Measurements from ENCODE around the gene RAB39B.

Gene RAB39B

DNA sequence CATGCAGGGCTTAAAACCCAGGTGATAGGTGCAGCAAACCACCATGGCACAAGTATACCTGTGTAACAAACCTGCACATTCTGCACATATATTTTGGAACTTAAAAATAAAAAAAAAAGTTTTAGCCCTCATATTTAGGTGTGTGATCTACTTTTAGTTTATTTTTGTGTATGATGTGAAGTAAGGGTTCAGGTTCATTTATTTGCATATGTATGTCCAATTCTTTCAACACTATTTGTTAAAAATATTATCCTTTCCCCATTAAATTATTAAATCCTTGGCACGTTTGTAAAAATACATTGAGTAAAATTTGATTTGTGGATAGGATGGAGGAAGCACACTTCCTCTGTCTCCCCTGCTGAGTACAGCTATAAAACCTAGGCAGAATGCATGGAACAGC is 12.9 kb downstream of the RAB39B start:
- TF ChIP-seq EGR1 (IDR thresholded peaks at IDR 0.05): no peak
- no peak for TF ChIP-seq CEBPB (IDR thresholded peaks at IDR 0.05)
- TF ChIP-seq, protein P1, sequence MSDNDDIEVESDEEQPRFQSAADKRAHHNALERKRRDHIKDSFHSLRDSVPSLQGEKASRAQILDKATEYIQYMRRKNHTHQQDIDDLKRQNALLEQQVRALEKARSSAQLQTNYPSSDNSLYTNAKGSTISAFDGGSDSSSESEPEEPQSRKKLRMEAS (IDR thresholded peaks at IDR 0.05): no peak
- no peak for TF ChIP-seq NFIC (IDR thresholded peaks at IDR 0.05)
- TF ChIP-seq, protein P2, sequence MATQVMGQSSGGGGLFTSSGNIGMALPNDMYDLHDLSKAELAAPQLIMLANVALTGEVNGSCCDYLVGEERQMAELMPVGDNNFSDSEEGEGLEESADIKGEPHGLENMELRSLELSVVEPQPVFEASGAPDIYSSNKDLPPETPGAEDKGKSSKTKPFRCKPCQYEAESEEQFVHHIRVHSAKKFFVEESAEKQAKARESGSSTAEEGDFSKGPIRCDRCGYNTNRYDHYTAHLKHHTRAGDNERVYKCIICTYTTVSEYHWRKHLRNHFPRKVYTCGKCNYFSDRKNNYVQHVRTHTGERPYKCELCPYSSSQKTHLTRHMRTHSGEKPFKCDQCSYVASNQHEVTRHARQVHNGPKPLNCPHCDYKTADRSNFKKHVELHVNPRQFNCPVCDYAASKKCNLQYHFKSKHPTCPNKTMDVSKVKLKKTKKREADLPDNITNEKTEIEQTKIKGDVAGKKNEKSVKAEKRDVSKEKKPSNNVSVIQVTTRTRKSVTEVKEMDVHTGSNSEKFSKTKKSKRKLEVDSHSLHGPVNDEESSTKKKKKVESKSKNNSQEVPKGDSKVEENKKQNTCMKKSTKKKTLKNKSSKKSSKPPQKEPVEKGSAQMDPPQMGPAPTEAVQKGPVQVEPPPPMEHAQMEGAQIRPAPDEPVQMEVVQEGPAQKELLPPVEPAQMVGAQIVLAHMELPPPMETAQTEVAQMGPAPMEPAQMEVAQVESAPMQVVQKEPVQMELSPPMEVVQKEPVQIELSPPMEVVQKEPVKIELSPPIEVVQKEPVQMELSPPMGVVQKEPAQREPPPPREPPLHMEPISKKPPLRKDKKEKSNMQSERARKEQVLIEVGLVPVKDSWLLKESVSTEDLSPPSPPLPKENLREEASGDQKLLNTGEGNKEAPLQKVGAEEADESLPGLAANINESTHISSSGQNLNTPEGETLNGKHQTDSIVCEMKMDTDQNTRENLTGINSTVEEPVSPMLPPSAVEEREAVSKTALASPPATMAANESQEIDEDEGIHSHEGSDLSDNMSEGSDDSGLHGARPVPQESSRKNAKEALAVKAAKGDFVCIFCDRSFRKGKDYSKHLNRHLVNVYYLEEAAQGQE (IDR thresholded peaks at IDR 0.05; ENCODE audit: low read depth): no peak
- no peak for TF ChIP-seq FOXM1 (IDR thresholded peaks at IDR 0.05; ENCODE audit: borderline replicate concordance, low read depth)
- TF ChIP-seq RAD21 (IDR thresholded peaks at IDR 0.05; ENCODE audit: low read depth): no peak
- no peak for TF ChIP-seq TCF12 (IDR thresholded peaks at IDR 0.05; ENCODE audit: low read depth)
- TF ChIP-seq YY1 (IDR thresholded peaks at IDR 0.05; ENCODE audit: low read depth): no peak
- no peak for TF ChIP-seq EP300 (IDR thresholded peaks at IDR 0.05; ENCODE audit: borderline replicate concordance)

DNA sequence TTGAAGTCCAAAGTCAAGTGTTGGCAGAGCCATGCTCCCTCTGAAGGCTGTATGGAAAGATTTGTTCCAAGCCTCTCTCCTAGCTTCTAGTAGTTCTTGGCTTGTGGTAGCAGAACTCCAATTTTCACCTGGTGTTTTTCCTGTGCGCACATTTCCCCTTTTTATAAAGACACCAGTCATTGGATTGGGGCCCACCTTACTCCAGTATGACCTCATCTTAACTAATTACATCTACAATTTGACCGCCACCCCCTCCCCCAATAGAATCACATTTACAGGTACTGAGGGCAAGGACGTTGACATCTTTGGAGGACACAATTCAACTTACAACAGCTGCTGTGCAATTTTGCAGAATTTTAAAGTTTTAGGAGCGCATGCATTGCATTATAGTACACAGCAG is 16.8 kb downstream of the RAB39B start:
- no peak for TF ChIP-seq RAD21 (IDR thresholded peaks at IDR 0.05; ENCODE audit: low read depth)
- TF ChIP-seq CREB1 (IDR thresholded peaks at IDR 0.05; ENCODE audit: low read depth): no peak
- TF ChIP-seq TAF1 (IDR thresholded peaks at IDR 0.05; ENCODE audit: low read depth): no peak
- TF ChIP-seq, protein P1 (IDR thresholded peaks at IDR 0.05): no peak
- TF ChIP-seq, protein P2 (IDR thresholded peaks at IDR 0.05; ENCODE audit: low read depth): no peak
- TF ChIP-seq TEAD4 (IDR thresholded peaks at IDR 0.05): no peak
- no peak for TF ChIP-seq NFIC (IDR thresholded peaks at IDR 0.05)
- no peak for TF ChIP-seq CEBPB (IDR thresholded peaks at IDR 0.05)
- no peak for TF ChIP-seq YY1 (IDR thresholded peaks at IDR 0.05; ENCODE audit: low read depth)
- no peak for TF ChIP-seq TCF12 (IDR thresholded peaks at IDR 0.05; ENCODE audit: low read depth)
- TF ChIP-seq FOXM1 (IDR thresholded peaks at IDR 0.05; ENCODE audit: borderline replicate concordance, low read depth): no peak
- TF ChIP-seq ZBTB7A (IDR thresholded peaks at IDR 0.05; ENCODE audit: low read depth): no peak
- no peak for TF ChIP-seq EP300 (IDR thresholded peaks at IDR 0.05; ENCODE audit: borderline replicate concordance)
- no peak for TF ChIP-seq EGR1 (IDR thresholded peaks at IDR 0.05)
- TF ChIP-seq, protein P3, sequence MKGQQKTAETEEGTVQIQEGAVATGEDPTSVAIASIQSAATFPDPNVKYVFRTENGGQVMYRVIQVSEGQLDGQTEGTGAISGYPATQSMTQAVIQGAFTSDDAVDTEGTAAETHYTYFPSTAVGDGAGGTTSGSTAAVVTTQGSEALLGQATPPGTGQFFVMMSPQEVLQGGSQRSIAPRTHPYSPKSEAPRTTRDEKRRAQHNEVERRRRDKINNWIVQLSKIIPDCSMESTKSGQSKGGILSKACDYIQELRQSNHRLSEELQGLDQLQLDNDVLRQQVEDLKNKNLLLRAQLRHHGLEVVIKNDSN (IDR thresholded peaks at IDR 0.05): no peak

DNA sequence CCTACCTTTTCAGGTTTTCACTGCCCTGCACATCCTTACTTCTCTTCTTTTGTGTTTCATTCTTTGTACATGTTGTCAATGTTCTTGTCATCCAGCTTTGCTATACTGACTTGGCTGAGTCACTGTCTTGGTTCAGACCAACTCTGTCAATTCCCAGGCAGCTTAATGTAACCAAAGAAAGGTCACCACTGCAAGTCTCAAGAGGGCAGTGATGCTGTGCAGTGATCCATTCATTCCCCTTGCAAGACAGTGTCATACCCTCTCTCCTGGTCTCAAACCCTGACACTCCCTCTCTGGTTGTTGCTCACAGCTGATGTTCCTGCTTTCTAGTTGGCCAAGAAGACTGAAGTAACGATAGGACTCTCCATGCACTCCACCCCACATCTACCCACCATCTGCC is 17.5 kb downstream of the RAB39B start:
- TF ChIP-seq, protein P3 (IDR thresholded peaks at IDR 0.05): no peak
- TF ChIP-seq YY1 (IDR thresholded peaks at IDR 0.05; ENCODE audit: low read depth): no peak
- TF ChIP-seq, protein P2 (IDR thresholded peaks at IDR 0.05; ENCODE audit: low read depth): no peak
- TF ChIP-seq TEAD4 (IDR thresholded peaks at IDR 0.05): no peak
- TF ChIP-seq FOXM1 (IDR thresholded peaks at IDR 0.05; ENCODE audit: borderline replicate concordance, low read depth): no peak
- TF ChIP-seq EP300 (IDR thresholded peaks at IDR 0.05; ENCODE audit: borderline replicate concordance): no peak
- no peak for TF ChIP-seq RAD21 (IDR thresholded peaks at IDR 0.05; ENCODE audit: low read depth)
- TF ChIP-seq CREB1 (IDR thresholded peaks at IDR 0.05; ENCODE audit: low read depth): no peak
- no peak for TF ChIP-seq ZBTB7A (IDR thresholded peaks at IDR 0.05; ENCODE audit: low read depth)
- TF ChIP-seq NFIC (IDR thresholded peaks at IDR 0.05): no peak

DNA sequence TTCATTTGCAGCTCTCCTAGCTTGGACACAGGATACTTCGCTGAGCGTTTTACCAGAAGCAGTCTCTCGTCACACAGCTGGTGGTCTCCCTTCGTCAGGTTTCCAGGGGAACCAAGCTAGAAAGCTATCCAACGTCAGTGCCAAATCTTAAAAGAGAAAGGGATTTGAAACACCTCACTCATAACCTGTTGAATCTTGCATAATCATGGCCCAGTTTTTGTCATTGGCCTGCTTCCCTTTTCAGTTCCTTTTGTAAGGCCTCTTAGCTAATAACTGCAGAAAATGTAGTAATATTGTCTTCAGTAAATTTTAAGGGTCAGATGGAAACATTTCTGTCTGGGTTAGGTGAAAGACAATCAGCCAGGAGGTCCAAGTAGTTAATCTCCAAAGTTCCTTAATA is 22.0 kb downstream of the RAB39B start:
- TF ChIP-seq FOXM1 (IDR thresholded peaks at IDR 0.05; ENCODE audit: borderline replicate concordance, low read depth) (no peak), CREB1 (IDR thresholded peaks at IDR 0.05; ENCODE audit: low read depth) (no peak), TCF12 (IDR thresholded peaks at IDR 0.05; ENCODE audit: low read depth) (no peak), CEBPB (IDR thresholded peaks at IDR 0.05) (no peak), ZBTB7A (IDR thresholded peaks at IDR 0.05; ENCODE audit: low read depth) (no peak), RAD21 (IDR thresholded peaks at IDR 0.05; ENCODE audit: low read depth) (no peak), EP300 (IDR thresholded peaks at IDR 0.05; ENCODE audit: borderline replicate concordance) (no peak), NFIC (IDR thresholded peaks at IDR 0.05) (no peak), TEAD4 (IDR thresholded peaks at IDR 0.05) (no peak), EGR1 (IDR thresholded peaks at IDR 0.05) (no peak), YY1 (IDR thresholded peaks at IDR 0.05; ENCODE audit: low read depth) (no peak)
- TF ChIP-seq, protein P2 (IDR thresholded peaks at IDR 0.05; ENCODE audit: low read depth): no peak
- TF ChIP-seq, protein P1 (IDR thresholded peaks at IDR 0.05): no peak
- TF ChIP-seq, protein P3 (IDR thresholded peaks at IDR 0.05): no peak
